NCI-H460 (cell line): ENCODE measurements around the gene ELF3. TPM values are rescaled to one million over a fixed set of nuclear protein-coding genes. Genes with fewer than 3 reads are reported as not detected.
"Not testable (repeated sequence)": the region's sequence is repeated elsewhere in the genome, so short reads cannot be mapped to it uniquely, and the experiment has no call there.

ENCODE experiments used
- DNase-seq: peaks from one replicate; pipeline ENCODE4 v3.0.0-alpha.2; 2016; ENCODE audit warnings: low read depth; ENCODE audit errors: extremely low read depth
- total RNA-seq: library from RNA; depleted of rRNA; stranded (reverse); fragments of >200 nt; shearing (Covaris generic); gene quantifications from 2 replicates; pipeline ENCODE4 v1.2.3, GENCODE V29; 2014

The ELF3 gene
- total RNA-seq, 1 experiment from 2014 or later: 0.99 TPM

GRCh38 chr1:202007805-202008489 is 2.4 kb upstream of the ELF3 start:
- no peak for DNase-seq

- DNase-seq: peak; percentile 80
Measured at GRCh38 chr1:202009326-202010179, 834 bp upstream of the ELF3 start.

GRCh38 chr1:202011994-202012393 is 1.6 kb downstream of the ELF3 start:
- no peak for DNase-seq

- no peak for DNase-seq
Measured at GRCh38 chr1:202012544-202013478, 2.4 kb downstream of the ELF3 start.

- no peak for DNase-seq
Measured at GRCh38 chr1:202013603-202014002, 3.2 kb downstream of the ELF3 start.

GRCh38 chr1:202014060-202014459 is 3.7 kb downstream of the ELF3 start:
- DNase-seq: no peak

- DNase-seq: no peak
Measured at GRCh38 chr1:202014915-202015661, 4.7 kb downstream of the ELF3 start.

- no peak for DNase-seq
Measured at GRCh38 chr1:202015662-202015937, 5.2 kb downstream of the ELF3 start.

- DNase-seq: no peak
Measured at GRCh38 chr1:202016022-202016810, 5.8 kb downstream of the ELF3 start.

GRCh38 chr1:202016811-202017748 is 6.7 kb downstream of the ELF3 start:
- no peak for DNase-seq

- DNase-seq: no peak
Measured at GRCh38 chr1:202017749-202018467, 7.5 kb downstream of the ELF3 start.

GRCh38 chr1:202018468-202019234 is 8.3 kb downstream of the ELF3 start:
- no peak for DNase-seq

GRCh38 chr1:202019235-202019558 is 8.8 kb downstream of the ELF3 start:
- DNase-seq: not testable (repeated sequence)

- DNase-seq: no peak
Measured at GRCh38 chr1:202023001-202023433, 12.6 kb downstream of the ELF3 start.

GRCh38 chr1:202029171-202029665 is 18.8 kb downstream of the ELF3 start:
- peak; percentile 51 for DNase-seq

- no peak for DNase-seq
Measured at GRCh38 chr1:202029727-202030126, 19.3 kb downstream of the ELF3 start.

GRCh38 chr1:202031796-202032195 is 21.4 kb downstream of the ELF3 start:
- DNase-seq: no peak
